HCT116 (cell line): ENCODE data around the gene OR13C9. TPM values are rescaled to one million over a fixed set of nuclear protein-coding genes. Genes with fewer than 3 reads are reported as not detected.
"Not testable (repeated sequence)": the region's sequence is repeated elsewhere in the genome, so short reads cannot be mapped to it uniquely, and the experiment has no call there.

Source experiments
- ATAC-seq: fragments of 200-7000 bp; cut with Tn5 transposase; 2 replicates; pipeline ENCODE4 v1.9.1; 2020; ENCODE audit warnings: mild to moderate bottlenecking, moderate library complexity
- BruUV-seq: library from RNA; stranded (reverse); fragments of 400-500 nt; replicated peaks from 2 replicates; lab custom pipeline; 2021; lab: Mats Ljungman, UMichigan
- CTCF ChIA-PET: fragments of 300-600 bp; sonication (Branson Sonifier 250); formaldehyde crosslinking; loops from one replicate; lab custom pipeline; 2021; ENCODE audit warnings: antibody characterized with exemption; lab: Charles Lee
- POLR2A ChIA-PET: fragments of 300-600, 350-600 bp; sonication (Branson Sonifier 250); formaldehyde crosslinking; loops from one replicate; lab custom pipeline; 2021; ENCODE audit warnings: antibody characterized with exemption; lab: Charles Lee
- RAD21 ChIA-PET, 2 experiments: fragments of 300-600 bp; sonication (Branson Sonifier 250); formaldehyde crosslinking; loops; one replicate each; lab custom pipeline; 2023; ENCODE audit warnings: low total read pairs in 2 of 2; ENCODE audit not compliant: uncharacterized antibody in 2 of 2, unreplicated experiment in 2 of 2, low non-redundant PET in 1 of 2; lab: Charles Lee
- DNase-seq: peaks from one replicate; pipeline ENCODE4 v3.0.0-alpha.2; 2010; ENCODE audit warnings: low read depth, low spot score
- H2AFZ ChIP-seq: fragments of 200-600 bp; shearing (Covaris generic), sonication (generic); 2 replicates; pipeline ENCODE4 v1.6.1; 2017; ENCODE audit warnings: low read depth, mixed run types, mixed read lengths, antibody characterized with exemption, low read length; ENCODE audit not compliant: poor library complexity, severe bottlenecking
- H3K27ac ChIP-seq: 2 replicates; pipeline ENCODE4 v1.5.1; 2012; ENCODE audit warnings: low read depth, low read length
- H3K27me3 ChIP-seq: fragments of 200-600 bp; sonication (generic); 2 replicates; pipeline ENCODE4 v1.6.1; 2016; ENCODE audit warnings: mixed run types, low read length, mixed read lengths; ENCODE audit not compliant: insufficient read depth
- H3K36me3 ChIP-seq, 2 experiments: fragments of 200-500 bp in 1 of 2; fragments of 200-600 bp in 1 of 2; sonication (Bioruptor generic) in 1 of 2; sonication (generic) in 1 of 2; 2 replicates each; pipeline versions ENCODE4 v1.5.1 to v1.6.1; 2014 to 2016; ENCODE audit warnings: low read length in 2 of 2, inconsistent platforms in 1 of 2, mixed read lengths in 1 of 2, mixed run types in 1 of 2; ENCODE audit not compliant: insufficient read depth in 2 of 2, control insufficient read depth in 1 of 2
- H3K4me1 ChIP-seq, 2 experiments: fragments of 200-600 bp in 1 of 2; sonication (generic) in 1 of 2; 2 replicates each; pipeline versions ENCODE4 v1.5.1 to v1.6.1; 2012 to 2017; ENCODE audit warnings: low read length in 2 of 2, inconsistent platforms in 1 of 2, mild to moderate bottlenecking in 1 of 2, mixed read lengths in 1 of 2, mixed run types in 1 of 2, moderate library complexity in 1 of 2; ENCODE audit not compliant: insufficient read depth in 2 of 2, control insufficient read depth in 1 of 2
- H3K4me2 ChIP-seq: fragments of 200-600 bp; sonication (generic); 2 replicates; pipeline ENCODE4 v1.6.1; 2017; ENCODE audit warnings: mixed run types, low read length, mixed read lengths
- H3K4me3 ChIP-seq, 2 experiments: fragments of 200-600 bp in 1 of 2; sonication (generic) in 1 of 2; replicated peaks in 1 of 2; 2 replicates each; pipeline ENCODE4 v1.5.1; 2011 to 2016; ENCODE audit warnings: low read length in 2 of 2, control low read depth in 1 of 2, low read depth in 1 of 2, mild to moderate bottlenecking in 1 of 2, mixed read lengths in 1 of 2, mixed run types in 1 of 2
- H3K79me2 ChIP-seq: fragments of 200-600 bp; sonication (generic); 2 replicates; pipeline ENCODE4 v1.6.1; 2017; ENCODE audit warnings: mild to moderate bottlenecking, mixed run types, low read length, moderate library complexity, mixed read lengths; ENCODE audit not compliant: insufficient read depth
- H3K9ac ChIP-seq: fragments of 200-600 bp; sonication (generic); 2 replicates; pipeline ENCODE4 v1.6.1; 2016; ENCODE audit warnings: low read length, mixed read lengths
- H3K9me2 ChIP-seq: fragments of 200-600 bp; sonication (generic), shearing (Covaris generic); 2 replicates; pipeline ENCODE4 v1.6.1; 2017; ENCODE audit warnings: mixed run types, mild to moderate bottlenecking, moderate library complexity; ENCODE audit not compliant: insufficient read depth
- H3K9me3 ChIP-seq, 2 experiments: fragments of 200-500 bp in 1 of 2; fragments of 200-600 bp in 1 of 2; sonication (Bioruptor generic) in 1 of 2; sonication (generic) in 1 of 2; 2 replicates each; pipeline ENCODE4 v1.6.1; 2014 to 2017; ENCODE audit warnings: low read length in 2 of 2, mixed read lengths in 2 of 2, inconsistent platforms in 1 of 2, low read depth in 1 of 2, mild to moderate bottlenecking in 1 of 2, mixed run types in 1 of 2, moderate library complexity in 1 of 2; ENCODE audit not compliant: control insufficient read depth in 1 of 2, insufficient read depth in 1 of 2
- H4K20me1 ChIP-seq: fragments of 200-600 bp; sonication (generic), shearing (Covaris generic); 2 replicates; pipeline ENCODE4 v1.6.1; 2017; ENCODE audit warnings: mixed run types, mild to moderate bottlenecking, moderate library complexity; ENCODE audit not compliant: insufficient read depth
- CBX3 ChIP-seq: IDR thresholded peaks from 2 replicates; pipeline ENCODE4 v1.6.1; 2012; ENCODE audit warnings: low read depth
- ELF1 ChIP-seq: IDR thresholded peaks from 2 replicates; pipeline ENCODE4 v1.6.1; 2012; ENCODE audit warnings: low read depth, borderline replicate concordance
- EZH2 ChIP-seq: fragments of 200-600 bp; sonication (generic); IDR thresholded peaks from 2 replicates; pipeline ENCODE4 v1.6.1; 2017; ENCODE audit warnings: antibody characterized with exemption, mixed run types
- POLR2AphosphoS5 ChIP-seq: IDR thresholded peaks from 2 replicates; pipeline ENCODE4 v1.6.1; 2011; ENCODE audit warnings: mild to moderate bottlenecking, low read depth, low read length, moderate library complexity
- SRF ChIP-seq: IDR thresholded peaks from 2 replicates; pipeline ENCODE4 v1.6.1; 2012; ENCODE audit warnings: low read depth
- intact Hi-C: fragments of 100-400 bp; cut with micrococcal nuclease; formaldehyde crosslinking; loops from 2 replicates; pipeline ENCODE4 v1.10.0; 2022
- total RNA-seq: library from RNA; stranded (reverse); gene quantifications from one replicate; pipeline ENCODE4 v1.2.1, GENCODE V29; 2021; ENCODE audit not compliant: unreplicated experiment
- TF ChIP-seq, protein P1 (sequence below): IDR thresholded peaks from 2 replicates; pipeline ENCODE4 v1.6.1; 2012

The OR13C9 gene
- total RNA-seq, 1 experiment from 2014 or later, result not detected

DNA sequence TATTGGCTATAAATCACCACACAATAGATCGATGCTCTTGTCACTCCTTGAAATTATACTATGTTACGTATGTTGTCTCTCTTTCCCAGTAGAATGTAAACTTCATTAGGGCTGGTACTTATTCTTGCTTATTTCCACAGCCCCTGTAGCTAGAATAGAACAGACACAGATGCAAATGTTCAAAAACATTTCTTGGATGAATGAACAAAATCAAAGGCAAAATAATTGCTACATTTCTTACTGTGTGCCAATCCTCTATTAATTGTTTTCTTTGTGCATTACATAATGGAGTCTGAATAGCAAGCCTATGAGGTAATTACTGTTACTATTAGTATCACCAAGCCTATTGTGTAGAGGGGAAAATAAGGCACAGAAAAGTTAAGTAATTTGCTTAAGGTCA lies 11.9 kb downstream of the OR13C9 start:
- Histone ChIP-seq H3K9me3 (no peaks in the 10 kb centered on the region), H3K4me1 (no peaks in the 10 kb centered on the region), H3K4me3 (no peak overlapping the region), H3K4me2 (no peak overlapping the region), H3K79me2 (no peaks in the 10 kb centered on the region), H4K20me1 (no peaks in the 10 kb centered on the region), H2AFZ (no peak overlapping the region), H3K9ac (no peak overlapping the region), H3K36me3 (no peaks in the 10 kb centered on the region), H3K27me3 (no peaks in the 10 kb centered on the region), H3K9me2 (no peaks in the 10 kb centered on the region), H3K27ac (no peak overlapping the region)
- CTCF ChIA-PET, result no interaction called here
- intact Hi-C loops, result no loop called here
- TF ChIP-seq ELF1, result no peak
- TF ChIP-seq SRF, result no peak
- no peak for TF ChIP-seq CBX3
- TF ChIP-seq, protein P1, sequence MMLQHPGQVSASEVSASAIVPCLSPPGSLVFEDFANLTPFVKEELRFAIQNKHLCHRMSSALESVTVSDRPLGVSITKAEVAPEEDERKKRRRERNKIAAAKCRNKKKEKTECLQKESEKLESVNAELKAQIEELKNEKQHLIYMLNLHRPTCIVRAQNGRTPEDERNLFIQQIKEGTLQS, result no peak
- no peak for TF ChIP-seq POLR2AphosphoS5
- no peak for TF ChIP-seq EZH2
- no peak for ATAC-seq
- no peak for DNase-seq
- RAD21 ChIA-PET, result no interaction called here
- POLR2A ChIA-PET, result no interaction called here
- no TSS peak for BruUV-seq

- intact Hi-C loops, POLR2A ChIA-PET, H3K4me3 ChIP-seq, H4K20me1 ChIP-seq, H3K27me3 ChIP-seq, BruUV-seq, RAD21 ChIA-PET, H3K79me2 ChIP-seq, H2AFZ ChIP-seq, H3K9me3 ChIP-seq, H3K36me3 ChIP-seq, H3K9ac ChIP-seq, H3K4me2 ChIP-seq, DNase-seq, CTCF ChIA-PET, ATAC-seq, H3K27ac ChIP-seq, H3K9me2 ChIP-seq, H3K4me1 ChIP-seq: not testable (repeated sequence)
These were observed 12.5 kb downstream of the OR13C9 start, which contains the start of gene OR13C2 for GRCh38 chr9:104605527-104605926. OR13C2 (minus strand) TSS chr9:104605627; CDS start chr9:104605627, 0 bp downstream.
